ENCODE results near the gene ZNRF4. TPM values are rescaled to one million over a fixed set of nuclear protein-coding genes. Genes with fewer than 3 reads are reported as not detected.

Gene ZNRF4
- total and polyA plus RNA-seq, 10 of the 15 experiments (the other 5 are each of a cell fraction or from before 2014, with no cell fraction given), result not detected

GRCh38 chr19:5448374-5448773, 6.8 kb upstream of the ZNRF4 start:
- Histone ChIP-seq H3K79me2 (ENCODE audit: control insufficient read depth, insufficient read depth, low read length) (no peaks in the 10 kb centered on the region), H3K4me2 (ENCODE audit: control insufficient read depth, insufficient read depth) (no peak overlapping the region), H4K20me1 (ENCODE audit: control insufficient read depth, insufficient read depth) (no peaks in the 10 kb centered on the region), H3K27ac (ENCODE audit: control insufficient read depth, insufficient read depth) (no peak overlapping the region), H3K4me3 (no peak overlapping the region), H3K4me1 (ENCODE audit: control insufficient read depth, insufficient read depth, low read length) (no peaks in the 10 kb centered on the region), H3K9ac (ENCODE audit: control insufficient read depth, insufficient read depth, low read length) (no peak overlapping the region), H2AFZ (ENCODE audit: control insufficient read depth, low read depth, low read length) (no peak overlapping the region), H3K36me3 (ENCODE audit: control insufficient read depth in 2 of 2, insufficient read depth in 2 of 2, low read length in 1 of 2) (no peaks in the 10 kb centered on the region), H3K27me3 (replicated peaks in 1 of 2; ENCODE audit: control insufficient read depth in 2 of 2, insufficient read depth in 2 of 2, low read length in 1 of 2) (no peaks in the 10 kb centered on the region), H3K9me3 (replicated peaks; ENCODE audit: control insufficient read depth, insufficient read depth, low read length) (no peaks in the 10 kb centered on the region; the same call in 2 of the 3 replicates)
- intact Hi-C loops (cut with micrococcal nuclease; ENCODE audit: unreplicated experiment) (no loop called here), in situ Hi-C loops (cut with MboI) (no loop called here)
- no TSS peak for BruUV-seq (replicated peaks)
- ChIA-PET SMC1A (ENCODE audit: uncharacterized antibody, unreplicated experiment) (no interaction called here), CTCF (no interaction called here), POLR2A (no interaction called here), RAD21 (ENCODE audit: unreplicated experiment) (no interaction called here)
- FAIRE-seq (no peak), ATAC-seq (no peak), DNase-seq (ENCODE audit: low read depth, low spot score) (no peak)
- WGBS (ENCODE audit: insufficient coverage, insufficient replicate concordance, low lambda C conversion rate, missing lambda C conversion rate), result 60% methylated on average over 15 of the region's 15 CpGs
- TF ChIP-seq MYC (IDR thresholded peaks at IDR 0.05; ENCODE audit: insufficient read depth, insufficient read length, insufficient replicate concordance, low read length, severe bottlenecking), result no peak
- TF ChIP-seq USF1 (IDR thresholded peaks at IDR 0.05; ENCODE audit: borderline replicate concordance, extremely low read length, insufficient read depth, low read depth, low read length), result no peak
- TF ChIP-seq PAX8 (IDR thresholded peaks at IDR 0.05), result no peak
- no peak for TF ChIP-seq TCF3 (IDR thresholded peaks at IDR 0.05; ENCODE audit: borderline replicate concordance, insufficient read depth, low read depth, low read length)
- no peak for TF ChIP-seq ZNF207 (IDR thresholded peaks at IDR 0.05; ENCODE audit: borderline replicate concordance)
- TF ChIP-seq TCF7 (IDR thresholded peaks at IDR 0.05; ENCODE audit: borderline replicate concordance), result no peak
- TF ChIP-seq MEF2A (IDR thresholded peaks at IDR 0.05; ENCODE audit: insufficient read depth, low read depth, low read length), result no peak
- no peak for TF ChIP-seq RCOR1 (conservative IDR thresholded peaks at IDR 0.05; ENCODE audit: low read depth, low read length)

All from GM12878 (cell line).